GM12878 (cell line): ENCODE data around the gene PUS10. TPM values are rescaled to one million over a fixed set of nuclear protein-coding genes. Genes with fewer than 3 reads are reported as not detected.

Experiments
- ASH2L ChIP-seq: fragments of 300-600, 200-600 bp; sonication (generic); IDR thresholded peaks from 2 replicates; pipeline ENCODE4 v1.6.1; 2017; ENCODE audit warnings: low read depth, mild to moderate bottlenecking, borderline replicate concordance
- BACH1 ChIP-seq: fragments of 450-650 bp; IDR thresholded peaks from 2 replicates; pipeline ENCODE4 v1.6.1; 2017; ENCODE audit warnings: mild to moderate bottlenecking, borderline replicate concordance
- BCL11A ChIP-seq: IDR thresholded peaks from 2 replicates; pipeline ENCODE4 v1.6.1; 2011; ENCODE audit warnings: low read depth, low read length
- BHLHE40 ChIP-seq, 2 experiments: fragments of 450-650 bp in 1 of 2; IDR thresholded peaks; 2 replicates each; pipeline ENCODE4 v1.6.1; 2011 to 2017; ENCODE audit warnings: low read depth in 2 of 2, borderline replicate concordance in 1 of 2, improper control_type of control experiment in 1 of 2, low read length in 1 of 2, mild to moderate bottlenecking in 1 of 2
- BMI1 ChIP-seq: fragments of 450-650 bp; IDR thresholded peaks from 2 replicates; pipeline ENCODE4 v1.6.1; 2016; ENCODE audit warnings: mild to moderate bottlenecking, moderate library complexity, borderline replicate concordance
- DPF2 ChIP-seq: fragments of 450-650 bp; IDR thresholded peaks from 2 replicates; pipeline ENCODE4 v1.6.1; 2017; ENCODE audit warnings: mild to moderate bottlenecking
- E4F1 ChIP-seq: fragments of 450-650 bp; IDR thresholded peaks from 2 replicates; pipeline ENCODE4 v1.6.1; 2018; ENCODE audit warnings: borderline replicate concordance, mild to moderate bottlenecking; ENCODE audit not compliant: partially characterized antibody
- EGR1 ChIP-seq, 2 experiments: IDR thresholded peaks; 1 replicate in 1 of 2; 2 replicates in 1 of 2; pipeline ENCODE4 v1.6.1; 2011 to 2012; ENCODE audit warnings: low read depth in 2 of 2, low read length in 2 of 2, borderline replicate concordance in 1 of 2, mild to moderate bottlenecking in 1 of 2, moderate library complexity in 1 of 2
- IKZF1 ChIP-seq: fragments of 450-650 bp; conservative IDR thresholded peaks from 2 replicates; pipeline ENCODE4 v1.6.1; 2017; ENCODE audit warnings: antibody characterized with exemption, mild to moderate bottlenecking
- KAT2A ChIP-seq: conservative IDR thresholded peaks from 2 replicates; pipeline ENCODE4 v1.6.1; 2011; ENCODE audit warnings: low read depth, low read length; ENCODE audit not compliant: control insufficient read depth
- LARP7 ChIP-seq: fragments of 450-650 bp; IDR thresholded peaks from 2 replicates; pipeline ENCODE4 v1.6.1; 2017; ENCODE audit warnings: mild to moderate bottlenecking
- MAX ChIP-seq: IDR thresholded peaks from 2 replicates; pipeline ENCODE4 v1.6.1; 2012; ENCODE audit warnings: low read depth, low read length, improper control_type of control experiment
- MTA2 ChIP-seq: fragments of 450-650 bp; IDR thresholded peaks from 2 replicates; pipeline ENCODE4 v1.6.1; 2016; ENCODE audit warnings: low read depth, mild to moderate bottlenecking, moderate library complexity
- MTA3 ChIP-seq: IDR thresholded peaks from 2 replicates; pipeline ENCODE4 v1.6.1; 2012; ENCODE audit warnings: low read length, inconsistent platforms, borderline replicate concordance
- PAX8 ChIP-seq: fragments of 450-650 bp; IDR thresholded peaks from 2 replicates; pipeline ENCODE4 v1.6.1; 2017; ENCODE audit warnings: mild to moderate bottlenecking, moderate library complexity
- POLR2AphosphoS2 ChIP-seq: IDR thresholded peaks from 2 replicates; pipeline ENCODE4 v1.6.1; 2011; ENCODE audit warnings: low read depth, mild to moderate bottlenecking, low read length, improper control_type of control experiment, moderate library complexity
- RELB ChIP-seq: fragments of 450-650 bp; IDR thresholded peaks from 2 replicates; pipeline ENCODE4 v1.6.1; 2017; ENCODE audit warnings: low read depth, mild to moderate bottlenecking, moderate library complexity
- RFX5 ChIP-seq: IDR thresholded peaks from 2 replicates; pipeline ENCODE4 v1.6.1; 2011; ENCODE audit warnings: low read depth, low read length, improper control_type of control experiment
- SIX5 ChIP-seq: IDR thresholded peaks from 2 replicates; pipeline ENCODE4 v1.6.1; 2011; ENCODE audit warnings: mild to moderate bottlenecking, low read depth, low read length, moderate library complexity; ENCODE audit not compliant: severe bottlenecking
- SMAD5 ChIP-seq: IDR thresholded peaks from 2 replicates; pipeline ENCODE4 v1.6.1; 2016; ENCODE audit warnings: antibody characterized with exemption, low read depth
- SMARCA5 ChIP-seq: fragments of 450-650 bp; IDR thresholded peaks from 2 replicates; pipeline ENCODE4 v1.6.1; 2017; ENCODE audit warnings: mild to moderate bottlenecking
- SUPT20H ChIP-seq: IDR thresholded peaks from 2 replicates; pipeline ENCODE4 v1.6.1; 2011; ENCODE audit warnings: low read depth, mild to moderate bottlenecking, low read length, moderate library complexity, borderline replicate concordance; ENCODE audit not compliant: control insufficient read depth
- SUZ12 ChIP-seq: fragments of 200-600 bp; sonication (generic); IDR thresholded peaks from one replicate; pipeline ENCODE4 v1.6.1; 2018; ENCODE audit warnings: antibody characterized with exemption, mild to moderate bottlenecking; ENCODE audit not compliant: unreplicated experiment
- TAF1 ChIP-seq: IDR thresholded peaks from 2 replicates; pipeline ENCODE4 v1.6.1; 2011; ENCODE audit warnings: mild to moderate bottlenecking, low read depth, low read length, borderline replicate concordance
- TBL1XR1 ChIP-seq: IDR thresholded peaks from 2 replicates; pipeline ENCODE4 v1.6.1; 2012; ENCODE audit warnings: low read depth, low read length, improper control_type of control experiment
- YBX1 ChIP-seq: fragments of 450-650 bp; IDR thresholded peaks from 2 replicates; pipeline ENCODE4 v1.6.1; 2016; ENCODE audit warnings: antibody characterized with exemption
- YY1 ChIP-seq: IDR thresholded peaks from 2 replicates; pipeline ENCODE4 v1.6.1; 2011; ENCODE audit warnings: low read depth, mild to moderate bottlenecking, low read length
- ZNF24 ChIP-seq: fragments of 450-650 bp; IDR thresholded peaks from 2 replicates; pipeline ENCODE4 v1.6.1; 2017; ENCODE audit warnings: antibody characterized with exemption, mild to moderate bottlenecking
- polyA plus RNA-seq, 11 experiments: library from polyadenylated mRNA; depleted of rRNA in 4 of 11; unstranded in 6 of 11; stranded (reverse) in 5 of 11; fragments of >200 nt; fragmentation: Nextera tagmentation in 4 of 11; fragmentation: Illumina TruSeq in 1 of 11; extraction: Ambion mirVana in 4 of 11; extraction: Trizol in 1 of 11; gene quantifications; 1 replicate in 1 of 11; 2 replicates in 10 of 11; pipeline versions ENCODE4 v1.2.1 to v1.2.3, GENCODE V29; 2011 to 2016; ENCODE audit warnings: inconsistent platforms in 2 of 11, missing spikeins in 2 of 11, low read depth in 1 of 11
- total RNA-seq, 4 experiments: library from RNA; depleted of rRNA in 3 of 4; stranded (reverse); fragments of >200 nt in 3 of 4; fragmentation: Illumina TruSeq in 1 of 4; extraction: Trizol in 1 of 4; gene quantifications; 2 replicates each; pipeline versions ENCODE4 v1.2.1 to v1.2.3, GENCODE V29; 2013 to 2021

The PUS10 gene
- total and polyA plus RNA-seq, 10 of the 15 experiments (the other 5 are each of a cell fraction or from before 2014, with no cell fraction given): 9.1 to 17.0 (median 13.0) TPM

- TF ChIP-seq IKZF1 (peak; percentile 80), E4F1 (peak; percentile 5), LARP7 (peak; percentile 45), SUZ12 (no peak), SIX5 (no peak), RFX5 (0 out of 2 replicates have a peak, but pooled peaks have one; percentile 5), BHLHE40 (IDR thresholded peaks at IDR 0.05; ENCODE audit: borderline replicate concordance in 1 of 2, low read depth in 2 of 2, low read length in 1 of 2) (peak in 1 of 2 experiments; percentile 29; a peak in 1 of 4 replicates), SUPT20H (no peak), BMI1 (no peak), TBL1XR1 (no peak), BACH1 (0 out of 2 replicates have a peak, but pooled peaks have one; percentile 7), YBX1 (no peak), KAT2A (no peak), SMAD5 (no peak), DPF2 (peak; percentile 14; the same call in 1 of the 2 replicates), MTA2 (no peak), POLR2AphosphoS2 (peak; percentile 86; the same call in 1 of the 2 replicates), PAX8 (no peak), YY1 (peak; percentile 82), TAF1 (peak; percentile 46; the same call in 1 of the 2 replicates), ASH2L (peak; percentile 12; the same call in 1 of the 2 replicates), BCL11A (0 out of 2 replicates have a peak, but pooled peaks have one; percentile 48), MAX (no peak; the same call in 1 of the 2 replicates), EGR1 (IDR thresholded peaks at IDR 0.05; ENCODE audit: borderline replicate concordance in 1 of 2, low read depth in 2 of 2, low read length in 2 of 2) (peak; percentile 54 to 93), MTA3 (no peak), SMARCA5 (0 out of 2 replicates have a peak, but pooled peaks have one; percentile 27), RELB (peak; percentile 100), ZNF24 (0 out of 2 replicates have a peak, but pooled peaks have one; percentile 0)
Observed at GRCh38 chr2:61017556-61018317, at the start of gene PUS10, which contains the start of gene PEX13 (continued).
